GM12878 (cell line): ENCODE data around the gene FMNL2.

ENCODE experiments used
- CREB1 ChIP-seq: IDR thresholded peaks from 2 replicates; pipeline ENCODE4 v1.6.1; 2012; ENCODE audit warnings: low read depth, mild to moderate bottlenecking, inconsistent platforms
- EGR1 ChIP-seq, 2 experiments: IDR thresholded peaks; 1 replicate in 1 of 2; 2 replicates in 1 of 2; pipeline ENCODE4 v1.6.1; 2011 to 2012; ENCODE audit warnings: low read depth in 2 of 2, low read length in 2 of 2, borderline replicate concordance in 1 of 2, mild to moderate bottlenecking in 1 of 2, moderate library complexity in 1 of 2
- EP300 ChIP-seq, 2 experiments: fragments of 150-350 bp in 1 of 2; IDR thresholded peaks; 2 replicates each; pipeline ENCODE4 v1.6.1; 2011 to 2012; ENCODE audit warnings: low read depth in 2 of 2, low read length in 2 of 2, borderline replicate concordance in 1 of 2, improper control_type of control experiment in 1 of 2, inconsistent platforms in 1 of 2; ENCODE audit not compliant: control insufficient read depth in 1 of 2
- JUND ChIP-seq: IDR thresholded peaks from 2 replicates; pipeline ENCODE4 v1.6.1; 2012; ENCODE audit warnings: low read depth, mild to moderate bottlenecking, low read length, improper control_type of control experiment, moderate library complexity
- MXI1 ChIP-seq: fragments of 150-350 bp; IDR thresholded peaks from 2 replicates; pipeline ENCODE4 v1.6.1; 2011; ENCODE audit warnings: low read depth, mild to moderate bottlenecking, inconsistent platforms, low read length, improper control_type of control experiment
- MYC ChIP-seq: IDR thresholded peaks from 2 replicates; pipeline ENCODE4 v1.6.1; 2011; ENCODE audit warnings: mild to moderate bottlenecking, low read length, moderate library complexity, inconsistent platforms; ENCODE audit not compliant: insufficient read depth, insufficient replicate concordance, insufficient read length, severe bottlenecking
- POLR2A ChIP-seq: IDR thresholded peaks from 2 replicates; pipeline ENCODE4 v1.6.1; 2011; ENCODE audit warnings: low read depth, mild to moderate bottlenecking, low read length
- POLR2AphosphoS5 ChIP-seq: IDR thresholded peaks from 2 replicates; pipeline ENCODE4 v1.6.1; 2011; ENCODE audit warnings: mild to moderate bottlenecking, low read length, inconsistent platforms
- PRDM15 ChIP-seq: fragments of 450-650 bp; formaldehyde crosslinking; IDR thresholded peaks from 2 replicates; pipeline ENCODE4 v1.4.0; 2020; ENCODE audit warnings: mild to moderate bottlenecking, moderate library complexity
- SP1 ChIP-seq: IDR thresholded peaks from one replicate; pipeline ENCODE4 v1.6.1; 2011; ENCODE audit warnings: low read depth, low read length
- TBL1XR1 ChIP-seq: IDR thresholded peaks from 2 replicates; pipeline ENCODE4 v1.6.1; 2012; ENCODE audit warnings: low read depth, low read length, improper control_type of control experiment
- TCF12 ChIP-seq: IDR thresholded peaks from 2 replicates; pipeline ENCODE4 v1.6.1; 2011; ENCODE audit warnings: low read depth, mild to moderate bottlenecking, low read length
- TF ChIP-seq, protein P1 (sequence below), 3 experiments: IDR thresholded peaks in 2 of 3; conservative IDR thresholded peaks in 1 of 3; 2 replicates each; pipeline ENCODE4 v1.5.1; 2011; ENCODE audit warnings: low read depth in 3 of 3, low read length in 3 of 3, mild to moderate bottlenecking in 3 of 3, control low read depth in 2 of 3, moderate library complexity in 2 of 3, inconsistent platforms in 1 of 3, mixed read lengths in 1 of 3; ENCODE audit not compliant: control insufficient read depth in 2 of 3, insufficient read depth in 1 of 3; ENCODE audit errors: extremely low read depth in 1 of 3

DNA sequence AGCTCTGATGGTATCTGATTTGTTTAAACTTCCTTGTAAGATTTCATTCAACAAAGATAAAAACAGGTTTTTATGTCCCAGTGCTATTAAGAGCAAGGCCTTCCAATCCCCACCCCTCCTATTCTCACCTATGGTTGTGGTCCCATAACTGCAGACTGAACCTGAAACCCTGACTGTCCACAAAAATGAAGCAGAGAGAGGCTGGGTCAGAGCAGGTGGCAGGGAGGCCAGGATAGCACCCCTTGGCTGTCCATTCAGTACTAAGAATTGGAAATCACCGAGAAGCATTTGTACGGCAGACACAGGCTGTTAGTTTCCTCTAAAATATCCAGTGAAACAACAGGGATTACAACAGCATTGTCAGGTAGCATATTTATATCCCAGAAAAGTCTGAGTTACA lies 37.3 kb upstream of the FMNL2 start:
- TF ChIP-seq MXI1 (no peak), EGR1 (IDR thresholded peaks at IDR 0.05; ENCODE audit: borderline replicate concordance in 1 of 2, low read depth in 2 of 2, low read length in 2 of 2) (no peak), CREB1 (no peak), POLR2A (no peak), JUND (no peak), EP300 (IDR thresholded peaks at IDR 0.05; ENCODE audit: borderline replicate concordance in 1 of 2, control insufficient read depth in 1 of 2, low read depth in 2 of 2, low read length in 2 of 2) (no peak), PRDM15 (CRISPR knock-in tag) (no peak), POLR2AphosphoS5 (no peak), TCF12 (no peak), TBL1XR1 (no peak), SP1 (no peak), MYC (no peak)
- TF ChIP-seq, protein P1, sequence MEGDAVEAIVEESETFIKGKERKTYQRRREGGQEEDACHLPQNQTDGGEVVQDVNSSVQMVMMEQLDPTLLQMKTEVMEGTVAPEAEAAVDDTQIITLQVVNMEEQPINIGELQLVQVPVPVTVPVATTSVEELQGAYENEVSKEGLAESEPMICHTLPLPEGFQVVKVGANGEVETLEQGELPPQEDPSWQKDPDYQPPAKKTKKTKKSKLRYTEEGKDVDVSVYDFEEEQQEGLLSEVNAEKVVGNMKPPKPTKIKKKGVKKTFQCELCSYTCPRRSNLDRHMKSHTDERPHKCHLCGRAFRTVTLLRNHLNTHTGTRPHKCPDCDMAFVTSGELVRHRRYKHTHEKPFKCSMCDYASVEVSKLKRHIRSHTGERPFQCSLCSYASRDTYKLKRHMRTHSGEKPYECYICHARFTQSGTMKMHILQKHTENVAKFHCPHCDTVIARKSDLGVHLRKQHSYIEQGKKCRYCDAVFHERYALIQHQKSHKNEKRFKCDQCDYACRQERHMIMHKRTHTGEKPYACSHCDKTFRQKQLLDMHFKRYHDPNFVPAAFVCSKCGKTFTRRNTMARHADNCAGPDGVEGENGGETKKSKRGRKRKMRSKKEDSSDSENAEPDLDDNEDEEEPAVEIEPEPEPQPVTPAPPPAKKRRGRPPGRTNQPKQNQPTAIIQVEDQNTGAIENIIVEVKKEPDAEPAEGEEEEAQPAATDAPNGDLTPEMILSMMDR (IDR thresholded peaks at IDR 0.05 in 2 of 3, conservative IDR thresholded peaks at IDR 0.05 in 1 of 3; ENCODE audit: control insufficient read depth in 2 of 3, extremely low read depth in 1 of 3, insufficient read depth in 1 of 3, low read depth in 3 of 3, low read length in 3 of 3): no peak
